H9 (cell line): Measurements from ENCODE around the gene TSC22D1. TPM values are rescaled to one million over a fixed set of nuclear protein-coding genes. Genes with fewer than 3 reads are reported as not detected.

Experiments
- DNase-seq: peaks from one replicate; pipeline ENCODE4 v3.0.0-alpha.2; 2017
- H2AFZ ChIP-seq: one replicate; pipeline ENCODE4 v1.6.1; 2013; ENCODE audit warnings: mild to moderate bottlenecking, low read length, control low read depth, moderate library complexity
- H2AK5ac ChIP-seq: 2 replicates; pipeline ENCODE4 v1.6.1; 2013; ENCODE audit warnings: low read length, control low read depth, mixed read lengths; ENCODE audit not compliant: insufficient read length
- H2BK120ac ChIP-seq: one replicate; pipeline ENCODE4 v1.6.1; 2013; ENCODE audit warnings: low read depth, mild to moderate bottlenecking, low read length, control low read depth, inconsistent platforms; ENCODE audit not compliant: poor library complexity, severe bottlenecking
- H2BK12ac ChIP-seq: 2 replicates; pipeline ENCODE4 v1.6.1; 2013; ENCODE audit warnings: low read length, control low read depth, mixed read lengths, low read depth; ENCODE audit not compliant: insufficient read length
- H2BK15ac ChIP-seq: 2 replicates; pipeline ENCODE4 v1.6.1; 2013; ENCODE audit warnings: low read depth, low read length, control low read depth
- H2BK20ac ChIP-seq: one replicate; pipeline ENCODE4 v1.6.1; 2013; ENCODE audit warnings: low read depth, mild to moderate bottlenecking, low read length, control low read depth, inconsistent platforms; ENCODE audit not compliant: poor library complexity, severe bottlenecking
- H2BK5ac ChIP-seq: 2 replicates; pipeline ENCODE4 v1.6.1; 2013; ENCODE audit warnings: low read length, control low read depth, mixed read lengths; ENCODE audit not compliant: insufficient read length
- H3K14ac ChIP-seq: 2 replicates; pipeline ENCODE4 v1.6.1; 2013; ENCODE audit warnings: low read length, control low read depth; ENCODE audit not compliant: insufficient read depth
- H3K18ac ChIP-seq: 2 replicates; pipeline ENCODE4 v1.6.1; 2013; ENCODE audit warnings: low read depth, mild to moderate bottlenecking, mixed read lengths, low read length, control low read depth; ENCODE audit not compliant: insufficient read length
- H3K23ac ChIP-seq: 2 replicates; pipeline ENCODE4 v1.6.1; 2013; ENCODE audit warnings: low read length, control low read depth, mixed read lengths, low read depth; ENCODE audit not compliant: insufficient read length
- H3K23me2 ChIP-seq: 2 replicates; pipeline ENCODE4 v1.6.1; 2013; ENCODE audit warnings: low read depth, mild to moderate bottlenecking, mixed read lengths, low read length, control low read depth; ENCODE audit not compliant: insufficient read length, poor library complexity, severe bottlenecking
- H3K27ac ChIP-seq: 2 replicates; pipeline ENCODE4 v1.5.1; 2013; ENCODE audit warnings: low read length, control low read depth, mixed read lengths, low read depth; ENCODE audit not compliant: insufficient read length
- H3K27me3 ChIP-seq: 2 replicates; pipeline ENCODE4 v1.6.1; 2013; ENCODE audit warnings: low read length, control low read depth, inconsistent platforms; ENCODE audit not compliant: insufficient read depth
- H3K4ac ChIP-seq: 2 replicates; pipeline ENCODE4 v1.6.1; 2013; ENCODE audit warnings: low read depth, mild to moderate bottlenecking, control low read depth, inconsistent platforms, low read length, moderate library complexity
- H3K4me1 ChIP-seq: 2 replicates; pipeline ENCODE4 v1.6.1; 2013; ENCODE audit warnings: low read length, control low read depth, inconsistent platforms; ENCODE audit not compliant: insufficient read depth
- H3K4me2 ChIP-seq: 2 replicates; pipeline ENCODE4 v1.6.1; 2013; ENCODE audit warnings: low read length, control low read depth, mixed read lengths; ENCODE audit not compliant: insufficient read length, insufficient read depth
- H3K56ac ChIP-seq: 2 replicates; pipeline ENCODE4 v1.6.1; 2013; ENCODE audit warnings: low read depth, mild to moderate bottlenecking, mixed read lengths, low read length, control low read depth; ENCODE audit not compliant: insufficient read length
- H3K79me1 ChIP-seq: 2 replicates; pipeline ENCODE4 v1.6.1; 2013; ENCODE audit warnings: low read depth, mild to moderate bottlenecking, moderate library complexity, low read length, control low read depth, inconsistent platforms; ENCODE audit not compliant: insufficient read depth, poor library complexity, severe bottlenecking
- H3K79me2 ChIP-seq: 2 replicates; pipeline ENCODE4 v1.6.1; 2013; ENCODE audit warnings: low read length, control low read depth, inconsistent platforms; ENCODE audit not compliant: insufficient read depth
- H3K9ac ChIP-seq: 2 replicates; pipeline ENCODE4 v1.6.1; 2013; ENCODE audit warnings: low read length, control low read depth, mixed read lengths; ENCODE audit not compliant: insufficient read length; ENCODE audit errors: extremely low read depth
- H3K9me3 ChIP-seq: one replicate; pipeline ENCODE4 v1.6.1; 2013; ENCODE audit warnings: low read depth, low read length, inconsistent platforms; ENCODE audit not compliant: control insufficient read depth
- H3T11ph ChIP-seq: one replicate; pipeline ENCODE4 v1.6.1; 2013; ENCODE audit warnings: mild to moderate bottlenecking, low read length, control low read depth, inconsistent platforms
- H4K20me1 ChIP-seq: one replicate; pipeline ENCODE4 v1.6.1; 2013; ENCODE audit not compliant: control insufficient read depth, insufficient read length, insufficient read depth
- H4K5ac ChIP-seq: 2 replicates; pipeline ENCODE4 v1.6.1; 2013; ENCODE audit warnings: low read depth, mild to moderate bottlenecking, mixed read lengths, low read length, control low read depth; ENCODE audit not compliant: insufficient read length
- H4K8ac ChIP-seq: replicated peaks from 2 replicates; pipeline ENCODE4 v1.6.1; 2013; ENCODE audit warnings: low read length, control low read depth, mixed read lengths, low read depth; ENCODE audit not compliant: insufficient read length
- H4K91ac ChIP-seq: 2 replicates; pipeline ENCODE4 v1.6.1; 2013; ENCODE audit warnings: low read depth, mild to moderate bottlenecking, moderate library complexity, mixed read lengths, low read length, control low read depth; ENCODE audit not compliant: insufficient read length
- H3K27ac Mint-ChIP-seq, 3 experiments: 2 replicates in 2 of 3; 3 replicates in 1 of 3; pipeline ENCODE4 v1.8.0; 2020 to 2021; ENCODE audit warnings: mixed read lengths in 3 of 3, mild to moderate bottlenecking in 1 of 3, moderate library complexity in 1 of 3
- H3K27me3 Mint-ChIP-seq: 2 replicates; pipeline ENCODE4 v1.8.0; 2021; ENCODE audit warnings: low read depth, mild to moderate bottlenecking, moderate library complexity, mixed read lengths
- H3K36me3 Mint-ChIP-seq, 3 experiments: 2 replicates in 2 of 3; 3 replicates in 1 of 3; pipeline ENCODE4 v1.8.0; 2020 to 2021; ENCODE audit warnings: low read depth in 3 of 3, mixed read lengths in 3 of 3; ENCODE audit not compliant: insufficient read depth in 1 of 3
- H3K4me1 Mint-ChIP-seq, 2 experiments: 2 replicates each; pipeline ENCODE4 v1.8.0; 2020; ENCODE audit warnings: mixed read lengths in 2 of 2
- H3K4me3 Mint-ChIP-seq, 2 experiments: 2 replicates in 1 of 2; 3 replicates in 1 of 2; pipeline ENCODE4 v1.8.0; 2020 to 2021; ENCODE audit warnings: mild to moderate bottlenecking in 2 of 2, mixed read lengths in 2 of 2, moderate library complexity in 1 of 2
- H3K9me3 Mint-ChIP-seq, 2 experiments: 2 replicates in 1 of 2; 3 replicates in 1 of 2; pipeline ENCODE4 v1.8.0; 2020; ENCODE audit warnings: mild to moderate bottlenecking in 2 of 2, mixed read lengths in 2 of 2, moderate library complexity in 1 of 2
- WGBS: extraction: QIAGEN DNeasy Blood & Tissue Kit; methylation state at CpG from one replicate; pipeline ENCODE4 v1.1.7; 2013; ENCODE audit warnings: missing lambda C conversion rate, low lambda C conversion rate, mixed read lengths; ENCODE audit not compliant: insufficient read length; ENCODE audit errors: extremely low coverage; 5-methylcytosine and 5-hydroxymethylcytosine counted together
- total RNA-seq: library from RNA; stranded (reverse); gene quantifications from 2 replicates; pipeline ENCODE4 v1.2.1, GENCODE V29; 2021
- TF ChIP-seq, protein P1 (sequence below): fragments of 200-600 bp; sonication (generic); conservative IDR thresholded peaks from 3 replicates; pipeline ENCODE4 v1.8.0; 2021; ENCODE audit warnings: antibody characterized with exemption, mild to moderate bottlenecking

TSC22D1 gene
- total RNA-seq, 1 experiment from 2014 or later: 76.7 TPM

DNA sequence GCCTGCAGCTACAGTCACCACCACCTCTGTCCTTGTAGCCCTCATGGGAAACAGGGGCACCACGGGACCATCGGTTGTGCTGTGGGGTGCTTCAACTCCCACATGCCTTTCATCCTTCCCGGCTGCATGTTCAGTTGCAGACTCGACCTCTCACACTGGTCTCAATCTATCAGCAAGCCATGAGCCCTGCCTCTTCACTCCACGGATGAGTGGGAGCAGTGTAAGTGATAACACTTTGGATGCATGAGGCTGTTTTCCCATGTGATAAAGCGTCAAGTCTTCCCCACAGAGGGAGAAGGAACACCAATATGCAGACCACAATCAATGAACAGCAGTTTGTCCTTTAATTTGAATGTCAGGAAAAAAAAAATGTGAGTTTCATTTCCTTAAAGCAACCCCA is 190.3 kb downstream of the TSC22D1 start:
- Mint-ChIP-seq H3K4me3 (no peak overlapping the region), H3K36me3 (no peaks in the 10 kb centered on the region), H3K27me3 (no peaks in the 10 kb centered on the region), H3K9me3 (no peaks in the 10 kb centered on the region), H3K27ac (no peak overlapping the region; a peak in 1 of 7 replicates), H3K4me1 (peaks cover 19 to 34% of the 10 kb centered on the region in 2 experiments)
- Histone ChIP-seq H3K18ac (no peak overlapping the region), H3K27ac (no peak overlapping the region), H3T11ph (no peak overlapping the region), H2BK20ac (no peak overlapping the region), H2AFZ (no peak overlapping the region), H4K20me1 (no peaks in the 10 kb centered on the region), H2BK15ac (no peak overlapping the region), H3K56ac (no peak overlapping the region), H4K91ac (no peak overlapping the region), H3K9ac (no peak overlapping the region), H3K79me1 (no peaks in the 10 kb centered on the region), H3K14ac (no peak overlapping the region), H4K8ac (no peak overlapping the region), H2AK5ac (no peak overlapping the region), H3K23ac (no peak overlapping the region), H3K4me2 (no peak overlapping the region), H3K79me2 (no peaks in the 10 kb centered on the region), H2BK12ac (no peak overlapping the region), H2BK120ac (no peak overlapping the region), H3K27me3 (no peaks in the 10 kb centered on the region), H3K4me1 (no peaks in the 10 kb centered on the region; the same call in 1 of the 2 replicates), H3K9me3 (no peaks in the 10 kb centered on the region), H3K23me2 (no peaks in the 10 kb centered on the region), H2BK5ac (no peak overlapping the region), H3K4ac (no peak overlapping the region), H4K5ac (no peak overlapping the region)
- TF ChIP-seq, protein P1, sequence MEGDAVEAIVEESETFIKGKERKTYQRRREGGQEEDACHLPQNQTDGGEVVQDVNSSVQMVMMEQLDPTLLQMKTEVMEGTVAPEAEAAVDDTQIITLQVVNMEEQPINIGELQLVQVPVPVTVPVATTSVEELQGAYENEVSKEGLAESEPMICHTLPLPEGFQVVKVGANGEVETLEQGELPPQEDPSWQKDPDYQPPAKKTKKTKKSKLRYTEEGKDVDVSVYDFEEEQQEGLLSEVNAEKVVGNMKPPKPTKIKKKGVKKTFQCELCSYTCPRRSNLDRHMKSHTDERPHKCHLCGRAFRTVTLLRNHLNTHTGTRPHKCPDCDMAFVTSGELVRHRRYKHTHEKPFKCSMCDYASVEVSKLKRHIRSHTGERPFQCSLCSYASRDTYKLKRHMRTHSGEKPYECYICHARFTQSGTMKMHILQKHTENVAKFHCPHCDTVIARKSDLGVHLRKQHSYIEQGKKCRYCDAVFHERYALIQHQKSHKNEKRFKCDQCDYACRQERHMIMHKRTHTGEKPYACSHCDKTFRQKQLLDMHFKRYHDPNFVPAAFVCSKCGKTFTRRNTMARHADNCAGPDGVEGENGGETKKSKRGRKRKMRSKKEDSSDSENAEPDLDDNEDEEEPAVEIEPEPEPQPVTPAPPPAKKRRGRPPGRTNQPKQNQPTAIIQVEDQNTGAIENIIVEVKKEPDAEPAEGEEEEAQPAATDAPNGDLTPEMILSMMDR: no peak
- DNase-seq: no peak
- no CpG with 5 or more reads among the region's 6 CpGs for WGBS
